Right renal pelvis (tissue), 4 donors: ENCODE data around the gene MVB12B. TPM values are rescaled to one million over a fixed set of nuclear protein-coding genes. Genes with fewer than 3 reads are reported as not detected.

ENCODE experiments used
- DNase-seq, 4 donors: peaks; one replicate each; pipeline ENCODE4 v3.0.0-alpha.2; 2013; ENCODE audit warnings: low read depth in 4 of 4, low spot score in 3 of 4, missing footprints in 1 of 4
- polyA plus RNA-seq, 4 donors: library from polyadenylated mRNA; unstranded; fragments of 120-200 nt; gene quantifications; one replicate each; pipeline ENCODE4 v1.2.1, GENCODE V29; 2013; ENCODE audit not compliant: insufficient read length in 4 of 4

Gene MVB12B
- polyA plus RNA-seq, 4 donors, result 17.9 to 19.7 (median 18.9) TPM

GRCh38 chr9:126440940-126441339 lies 114.3 kb downstream of the MVB12B start:
- DNase-seq, result no peak

GRCh38 chr9:126442636-126443035 lies 116.0 kb downstream of the MVB12B start:
- no peak for DNase-seq

- DNase-seq, result no peak
Observed at GRCh38 chr9:126443144-126443543, 116.5 kb downstream of the MVB12B start.

- no peak for DNase-seq
Observed at GRCh38 chr9:126448136-126448535, 121.5 kb downstream of the MVB12B start.

- no peak for DNase-seq
Observed at GRCh38 chr9:126448865-126449577, 122.4 kb downstream of the MVB12B start.

- DNase-seq, result no peak
Observed at GRCh38 chr9:126449725-126450667, 123.4 kb downstream of the MVB12B start.

GRCh38 chr9:126450668-126451205 lies 124.1 kb downstream of the MVB12B start:
- no peak for DNase-seq

GRCh38 chr9:126451316-126451885 lies 124.8 kb downstream of the MVB12B start:
- DNase-seq, result no peak

- DNase-seq, result no peak
Observed at GRCh38 chr9:126452106-126452505, 125.5 kb downstream of the MVB12B start.

- DNase-seq, result no peak
Observed at GRCh38 chr9:126453156-126453963, 126.7 kb downstream of the MVB12B start.

- no peak for DNase-seq
Observed at GRCh38 chr9:126454215-126454614, 127.6 kb downstream of the MVB12B start.

GRCh38 chr9:126454795-126455194 lies 128.2 kb downstream of the MVB12B start:
- no peak for DNase-seq

- DNase-seq, result no peak
Observed at GRCh38 chr9:126456441-126457174, 130.0 kb downstream of the MVB12B start.

- no peak for DNase-seq
Observed at GRCh38 chr9:126457175-126457547, 130.5 kb downstream of the MVB12B start.

- no peak for DNase-seq
Observed at GRCh38 chr9:126457890-126458289, 131.3 kb downstream of the MVB12B start.

- no peak for DNase-seq
Observed at GRCh38 chr9:126459126-126459525, 132.5 kb downstream of the MVB12B start.

- DNase-seq, result no peak
Observed at GRCh38 chr9:126459546-126459945, 132.9 kb downstream of the MVB12B start.

- DNase-seq, result no peak
Observed at GRCh38 chr9:126459965-126460843, 133.6 kb downstream of the MVB12B start.

GRCh38 chr9:126461029-126461428 lies 134.4 kb downstream of the MVB12B start:
- no peak for DNase-seq
